Heart left ventricle (tissue), 16 donors: Measurements from ENCODE around the gene EDNRB. TPM values are rescaled to one million over a fixed set of nuclear protein-coding genes. Genes with fewer than 3 reads are reported as not detected.

ENCODE experiments used
- ATAC-seq, 4 donors: fragments of 200-7000 bp; cut with Tn5 transposase; one replicate each; pipeline ENCODE4 v1.9.1; 2020 to 2022; ENCODE audit warnings: moderate library complexity in 4 of 4, mild to moderate bottlenecking in 3 of 4, moderate number of reproducible peaks in 1 of 4
- DNase-seq, 5 donors: peaks; one replicate each; pipeline ENCODE4 v3.0.0-alpha.2; 2020
- H3K27ac ChIP-seq, 12 donors: fragments of 200-600 bp; sonication (generic) in 4 of 12; one replicate each; pipeline versions ENCODE4 v1.5.0 to v1.8.0; 2016 to 2022; ENCODE audit warnings: mild to moderate bottlenecking in 2 of 12
- H3K27me3 ChIP-seq, 9 donors: fragments of 200-600 bp; sonication (generic) in 2 of 9; one replicate each; pipeline versions ENCODE4 v1.5.1 to v1.8.0; 2016 to 2022; ENCODE audit warnings: mild to moderate bottlenecking in 3 of 9
- H3K36me3 ChIP-seq, 9 donors: fragments of 200-600 bp; sonication (generic) in 2 of 9; one replicate each; pipeline versions ENCODE4 v1.5.0 to v1.8.0; 2018 to 2022; ENCODE audit warnings: mild to moderate bottlenecking in 2 of 9
- H3K4me1 ChIP-seq, 12 donors: fragments of 200-600 bp; sonication (generic) in 4 of 12; one replicate each; pipeline versions ENCODE4 v1.5.0 to v1.8.0; 2016 to 2022; ENCODE audit warnings: mild to moderate bottlenecking in 3 of 12
- H3K4me3 ChIP-seq, 12 donors: fragments of 200-600 bp; sonication (generic) in 4 of 12; one replicate each; pipeline versions ENCODE4 v1.5.0 to v1.8.0; 2017 to 2022; ENCODE audit warnings: mild to moderate bottlenecking in 9 of 12, moderate library complexity in 4 of 12
- H3K9me3 ChIP-seq, 12 donors: fragments of 200-600 bp; sonication (generic) in 4 of 12; one replicate each; pipeline versions ENCODE4 v1.5.0 to v1.8.0; 2016 to 2022; ENCODE audit warnings: mild to moderate bottlenecking in 1 of 12
- CTCF ChIP-seq, 12 donors: fragments of 200-600 bp; sonication (generic) in 4 of 12; IDR thresholded peaks; one replicate each; pipeline versions ENCODE4 v1.5.0 to v1.8.0; 2018 to 2022; ENCODE audit warnings: antibody characterized with exemption in 12 of 12, mild to moderate bottlenecking in 5 of 12
- POLR2A ChIP-seq, 2 donors: fragments of 450-650 bp; IDR thresholded peaks; one replicate each; pipeline ENCODE4 v1.6.1; 2017; ENCODE audit warnings: antibody characterized with exemption in 2 of 2, mild to moderate bottlenecking in 2 of 2, moderate library complexity in 2 of 2
- WGBS, 4 donors: extraction: QIAGEN DNeasy Blood & Tissue Kit in 2 of 4; methylation state at CpG; one replicate each; pipeline versions ENCODE4 v1.1.5 to v1.1.7; 2013 to 2018; 5-methylcytosine and 5-hydroxymethylcytosine counted together
- intact Hi-C, 10 donors: fragments of 100-400 bp; cut with DNase I; formaldehyde crosslinking; loops; one replicate each; pipeline versions ENCODE4 v1.11.1 to v1.14.2; 2022
- polyA plus RNA-seq, 2 donors: library from polyadenylated mRNA; stranded (reverse); fragments of 200-250 nt; gene quantifications; one replicate each; pipeline ENCODE4 v1.2.3, GENCODE V29; 2013
- total RNA-seq, 9 donors: library from RNA; depleted of rRNA in 2 of 9; stranded (reverse); fragments of >200 nt in 2 of 9; fragmentation: NEBNext Ultra II Directional in 3 of 9; extraction: Animal tissue kit (Norgen Biotek cat#: 25700) in 3 of 9; gene quantifications; one replicate each; pipeline versions ENCODE4 v1.1.0 to v1.2.4, GENCODE V29; 2016 to 2023
- donor health status: ischemic (EF 13 %, LVEDD 7.1; RV severe dilation, severe dysfunction).
- donor health status: healthy with polysubstance abuse.
- donor health status: DM: no; HTN: yes; CAD: no.
- donor health status: DM: no; HTN: no; CAD: no.
- donor health status: ischemic (EF 25% LVEDD 6.9; RV normal size, moderate dysfunction).
- donor health status: ischemic (EF 25% LVEDD 5.7; RV mildly dilated, moderate dysfunction).
- donor health status: healthy.
- donor health status: DM: yes; HTN: yes; CAD: no.
- donor health status: ischemic (EF 35%, LVEDD 5.7; RV mildly dilated, moderate dysfunction).
- donor health status: nonischemic (EF 11% LVEDD 7.7; RV severe dilation, severe dysfunction).
- donor health status: DM: yes; HTN: yes; CAD: no.
- donor health status: PGD.
- donor health status: ischemic (EF 29% LVEDD 5.4; RV normal size, mild dysfunction).
- donor health status: nonischemic (EF 23%, LVEDD 6.1; RV moderate dilation, normal function).

The EDNRB gene
- total and polyA plus RNA-seq, 11 donors, result 9.8 to 72.0 (median 17.9) TPM

- Histone ChIP-seq H3K4me1 (peaks cover 0 to 10% (median 0%) of the 10 kb centered on the region in 12 donors), H3K27me3 (no peaks in the 10 kb centered on the region), H3K27ac (no peak overlapping the region), H3K9me3 (no peaks in the 10 kb centered on the region), H3K36me3 (no peaks in the 10 kb centered on the region), H3K4me3 (no peak overlapping the region)
- TF ChIP-seq CTCF (IDR thresholded peaks at IDR 0.05) (no peak), POLR2A (IDR thresholded peaks at IDR 0.05) (no peak)
- intact Hi-C loops, result no loop called here
- WGBS, 4 donors, result 96 to 97% (median 96%) methylated on average over 14 of the region's 14 CpGs
- DNase-seq (no peak), ATAC-seq (no peak)
These were observed 7.0 kb upstream of the EDNRB start for GRCh38 chr13:77925616-77926015.

GRCh38 chr13:77919921-77920294, 1.3 kb upstream of the EDNRB start:
- ATAC-seq (peak in 1 of 4 donors; percentile 36), DNase-seq (no peak)
- TF ChIP-seq CTCF (IDR thresholded peaks at IDR 0.05), result no peak
- TF ChIP-seq POLR2A (IDR thresholded peaks at IDR 0.05), result no peak
- Histone ChIP-seq H3K4me3 (peak overlapping the region in 11 of 12 donors; percentile 60 to 85 (median 70)), H3K27me3 (peaks cover 0 to 16% (median 0%) of the 10 kb centered on the region in 9 donors), H3K36me3 (no peaks in the 10 kb centered on the region), H3K9me3 (no peaks in the 10 kb centered on the region), H3K4me1 (peaks cover 0 to 15% (median 2%) of the 10 kb centered on the region in 12 donors), H3K27ac (peak overlapping the region; percentile 39 to 87 (median 76))
- 30 to 46% (median 35%) methylated on average over 8 of the region's 8 CpGs for WGBS, 4 donors
- intact Hi-C loops, result loop anchor here in 4 of 10 donors (2.0 to 10.0 kb wide), 6 partner anchors 25 to 202 kb away; no protein-coding TSS in a partner anchor

- Histone ChIP-seq H3K4me3 (peak overlapping the region; percentile 60 to 85 (median 70)), H3K27ac (peak overlapping the region; percentile 58 to 87 (median 80)), H3K36me3 (no peaks in the 10 kb centered on the region), H3K27me3 (peaks cover 0 to 16% (median 0%) of the 10 kb centered on the region in 9 donors), H3K9me3 (no peaks in the 10 kb centered on the region), H3K4me1 (peaks cover 0 to 16% (median 2%) of the 10 kb centered on the region in 12 donors)
- intact Hi-C loops, result loop anchor here in 4 of 10 donors (2.0 to 10.0 kb wide), 6 partner anchors 25 to 203 kb away; no protein-coding TSS in a partner anchor
- TF ChIP-seq POLR2A (IDR thresholded peaks at IDR 0.05) (peak in 1 of 2 donors; percentile 34), CTCF (IDR thresholded peaks at IDR 0.05) (no peak)
- 1 to 2% (median 1%) methylated on average over 29 of the region's 29 CpGs for WGBS, 4 donors
- peak; percentile 76 to 86 (median 84) for ATAC-seq
- peak; percentile 59 to 77 (median 70) for DNase-seq
These were observed 752 bp upstream of the EDNRB start for GRCh38 chr13:77919246-77919920.

- peak overlapping the region; percentile 8 to 85 (median 70) for H3K4me3 ChIP-seq
- peaks cover 0 to 16% (median 0%) of the 10 kb centered on the region in 9 donors for H3K27me3 ChIP-seq
- intact Hi-C loops, result loop anchor here in 4 of 10 donors (5.0 to 10.0 kb wide), 5 partner anchors 71 to 206 kb away; no protein-coding TSS in a partner anchor
- no peak for DNase-seq
- WGBS, 4 donors, result 43 to 69% (median 54%) methylated on average over 4 of the region's 4 CpGs
- TF ChIP-seq POLR2A (IDR thresholded peaks at IDR 0.05) (no peak), CTCF (IDR thresholded peaks at IDR 0.05) (no peak)
- H3K9me3 ChIP-seq, result no peaks in the 10 kb centered on the region
- peaks cover 0 to 16% (median 3%) of the 10 kb centered on the region in 12 donors for H3K4me1 ChIP-seq
- H3K36me3 ChIP-seq, result no peaks in the 10 kb centered on the region
- no peak for ATAC-seq
- peak overlapping the region in 10 of 12 donors; percentile 29 to 87 (median 81) for H3K27ac ChIP-seq
These were observed 2.1 kb downstream of the EDNRB start for GRCh38 chr13:77916488-77916887.
